NCI-H2196 (cell line): Measurements from ENCODE around the gene CFAP20DC.
"Not testable (repeated sequence)": the region's sequence is repeated elsewhere in the genome, so short reads cannot be mapped to it uniquely, and the experiment has no call there.

Experiments
- DNase-seq: peaks from one replicate; lab custom pipeline; 2025; ENCODE audit not compliant: unreplicated experiment; lab: John Stamatoyannopoulos, UW

CFAP20DC gene

DNA sequence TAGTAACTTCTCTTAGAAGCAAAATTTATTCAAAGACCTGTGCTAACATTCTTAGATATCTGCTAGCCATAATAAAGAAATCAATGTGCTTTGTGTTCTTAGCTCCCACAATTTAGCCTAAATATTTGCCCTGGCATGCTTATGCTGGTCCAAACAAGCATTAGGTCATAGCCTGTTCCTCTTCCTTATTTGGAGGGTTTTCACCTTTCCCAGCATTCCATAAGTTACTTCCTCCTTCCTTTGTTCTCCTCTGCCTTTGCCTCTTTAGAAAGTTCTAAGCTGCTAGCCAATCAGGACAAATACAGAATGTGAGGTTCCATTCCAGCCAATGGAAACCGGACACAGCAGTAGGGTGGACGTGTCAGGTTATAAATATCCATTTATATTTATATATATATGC is 345.5 kb downstream of the CFAP20DC start:
- not testable (repeated sequence) for DNase-seq

- no peak for DNase-seq
Measured at GRCh38 chr3:58698246-58698645, 351.6 kb downstream of the CFAP20DC start.

DNA sequence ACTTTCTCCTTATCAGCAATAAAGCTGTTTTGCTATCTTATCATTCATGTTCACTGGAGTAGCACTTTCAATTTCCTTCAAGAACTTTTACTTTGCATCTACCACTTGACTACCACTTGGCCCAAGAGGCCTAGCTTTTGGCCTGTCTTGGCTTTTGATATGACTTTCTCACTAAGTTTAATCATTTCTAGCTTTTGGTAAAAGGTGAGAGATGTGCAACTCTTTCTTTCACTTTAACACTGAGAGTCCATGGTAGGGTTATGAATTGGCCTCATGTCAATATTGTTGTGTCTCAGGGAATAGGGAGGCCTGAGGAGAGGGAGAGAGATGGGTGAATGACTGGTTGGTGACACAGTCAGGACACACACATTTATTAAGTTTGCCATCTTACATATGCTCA is 352.3 kb downstream of the CFAP20DC start:
- no peak for DNase-seq

- DNase-seq, result not testable (repeated sequence)
Measured at GRCh38 chr3:58696813-58697212, 353.0 kb downstream of the CFAP20DC start.

GRCh38 chr3:58696093-58696492 is 353.7 kb downstream of the CFAP20DC start:
- DNase-seq, result no peak

GRCh38 chr3:58695284-58695683 is 354.5 kb downstream of the CFAP20DC start:
- not testable (repeated sequence) for DNase-seq

DNA sequence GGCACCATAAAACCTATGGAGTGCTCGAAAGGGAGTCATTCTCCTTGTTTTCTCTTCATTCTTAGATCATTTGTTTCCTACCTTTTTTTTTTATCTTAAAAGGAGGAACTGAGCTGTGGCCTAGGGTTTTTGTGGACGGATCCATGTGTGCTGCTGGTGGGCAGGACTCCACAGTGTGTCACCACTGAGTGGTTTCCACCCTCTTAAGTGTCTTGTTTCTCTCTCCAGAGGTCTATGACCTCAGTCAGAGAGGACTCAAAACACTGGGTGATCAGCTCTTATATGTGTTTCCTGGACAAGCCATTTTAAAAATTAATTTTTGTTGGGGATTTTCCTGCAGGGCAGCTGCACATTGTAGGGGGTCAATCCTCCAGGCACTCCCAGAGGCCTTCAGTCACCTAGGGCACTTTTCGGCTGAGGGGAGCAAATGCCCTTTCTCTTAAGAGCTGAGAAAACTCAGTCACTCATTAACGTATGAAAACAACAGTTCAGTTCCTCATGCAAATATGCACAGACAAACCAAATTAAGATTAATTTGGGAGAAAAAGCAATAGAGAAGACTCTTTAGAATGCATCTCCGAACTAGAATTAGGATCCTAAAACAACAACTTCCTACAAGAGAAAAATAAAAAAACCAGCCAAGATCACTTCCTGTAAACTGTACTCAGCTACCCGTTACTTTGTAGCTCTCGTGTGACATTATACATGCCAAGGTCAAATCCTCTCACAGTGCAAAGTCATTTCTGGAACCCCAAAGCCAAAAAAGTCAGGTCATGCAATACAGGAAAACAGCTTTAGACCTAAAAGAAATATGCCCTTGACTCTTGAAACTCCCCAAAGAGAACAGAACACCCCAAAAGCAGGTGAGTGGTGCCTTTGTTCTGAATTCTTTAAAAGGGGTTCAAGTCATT is 355.6 kb downstream of the CFAP20DC start:
- DNase-seq, result no peak

GRCh38 chr3:58692484-58692883 is 357.3 kb downstream of the CFAP20DC start:
- DNase-seq, result no peak
